Measurements from ENCODE around the gene NDUFS4. TPM values are rescaled to one million over a fixed set of nuclear protein-coding genes. Genes with fewer than 3 reads are reported as not detected.

The NDUFS4 gene
- total and polyA plus RNA-seq, 12 donors = 40.3 to 268 (median 213) TPM

- Histone ChIP-seq H3K27me3 (no peaks in the 10 kb centered on the region), H3K4me1 (peaks cover 0 to 13% (median 5%) of the 10 kb centered on the region in 9 donors), H3K4me3 (no peak overlapping the region), H3K9me3 (peaks cover 0 to 23% (median 0%) of the 10 kb centered on the region in 11 donors), H3K27ac (no peak overlapping the region), H3K36me3 (peaks cover 0 to 42% (median 4%) of the 10 kb centered on the region in 9 donors)
- no peak for TF ChIP-seq CTCF (IDR thresholded peaks at IDR 0.05)
- ATAC-seq (no peak), DNase-seq (no peak)
- intact Hi-C loops (cut with DNase I) = no loop called here
- 86 to 93% methylated on average over 2 of the region's 2 CpGs for WGBS, 2 donors
These were observed 107.2 kb downstream of the NDUFS4 start for GRCh38 chr5:53667621-53668020.

GRCh38 chr5:53671447-53671846 lies 111.0 kb downstream of the NDUFS4 start:
- no peak for DNase-seq
- Histone ChIP-seq H3K9me3 (no peaks in the 10 kb centered on the region), H3K27me3 (no peaks in the 10 kb centered on the region), H3K36me3 (peaks cover 0 to 21% (median 0%) of the 10 kb centered on the region in 9 donors), H3K4me1 (peaks cover 0 to 17% (median 7%) of the 10 kb centered on the region in 9 donors), H3K4me3 (no peak overlapping the region), H3K27ac (no peak overlapping the region)
- no peak for TF ChIP-seq CTCF (IDR thresholded peaks at IDR 0.05)
- 78 to 79% methylated on average over 3 of the region's 3 CpGs for WGBS, 2 donors
- intact Hi-C loops (cut with DNase I) = no loop called here
- no peak for ATAC-seq

GRCh38 chr5:53674121-53674520 lies 113.7 kb downstream of the NDUFS4 start:
- intact Hi-C loops (cut with DNase I) = no loop called here
- no peak for DNase-seq
- Histone ChIP-seq H3K4me3 (no peak overlapping the region), H3K27ac (no peak overlapping the region), H3K4me1 (peaks cover 0 to 43% (median 18%) of the 10 kb centered on the region in 9 donors), H3K36me3 (peaks cover 0 to 5% (median 0%) of the 10 kb centered on the region in 9 donors), H3K9me3 (no peaks in the 10 kb centered on the region), H3K27me3 (no peaks in the 10 kb centered on the region)
- 75 to 81% methylated on average over 1 of the region's 1 CpG for WGBS, 2 donors
- TF ChIP-seq CTCF (IDR thresholded peaks at IDR 0.05) = no peak
- ATAC-seq = no peak

- DNase-seq = no peak
- no peaks in the 10 kb centered on the region for H3K27me3 ChIP-seq
- peaks cover 0 to 36% (median 12%) of the 10 kb centered on the region in 9 donors for H3K4me1 ChIP-seq
- peaks cover 0 to 5% (median 0%) of the 10 kb centered on the region in 11 donors for H3K9me3 ChIP-seq
- TF ChIP-seq CTCF (IDR thresholded peaks at IDR 0.05) = no peak
- intact Hi-C loops (cut with DNase I) = loop anchor here in 1 of 10 donors (5.0 kb wide), 1 partner anchor 115 kb away; the partner anchor contains the start of gene NDUFS4
- H3K27ac ChIP-seq = peak overlapping the region in 3 of 10 donors; percentile 14 to 42 (median 24)
- no peak overlapping the region for H3K4me3 ChIP-seq
- ATAC-seq = peak in 4 of 8 donors; percentile 33 to 84 (median 72)
- peaks cover 0 to 9% (median 0%) of the 10 kb centered on the region in 9 donors for H3K36me3 ChIP-seq
- WGBS, 2 donors = 65 to 69% methylated on average over 3 of the region's 3 CpGs
These were observed 117.2 kb downstream of the NDUFS4 start for GRCh38 chr5:53677632-53678031.
